Measurements from ENCODE around the gene PUDP. TPM values are rescaled to one million over a fixed set of nuclear protein-coding genes. Genes with fewer than 3 reads are reported as not detected.

Gene PUDP
- total RNA-seq, 2 experiments from 2014 or later, result 15.6 to 16.3 TPM

- Mint-ChIP-seq H3K9me3 (no peaks in the 10 kb centered on the region), H3K27me3 (no peaks in the 10 kb centered on the region), H3K36me3 (ENCODE audit: low read depth) (peaks cover 5% of the 10 kb centered on the region), H3K4me1 (peaks cover 33% of the 10 kb centered on the region), H3K4me3 (no peak overlapping the region), H3K27ac (no peak overlapping the region)
- ChIA-PET POLR2A (no interaction called here), CTCF (interaction anchor here (0.9 to 2.0 kb wide), 2 partner anchors 23 to 73 kb away, joined by 3 to 4 read pairs; no protein-coding TSS in a partner anchor)
- no peak for DNase-seq
These were observed 57.3 kb downstream of the PUDP start for GRCh38 chrX:7090641-7091040.

GRCh38 chrX:7088968-7089615 lies 58.9 kb downstream of the PUDP start:
- DNase-seq, result peak; percentile 53
- no peak overlapping the region for H3K4me3 Mint-ChIP-seq
- POLR2A ChIA-PET, result no interaction called here
- H3K36me3 Mint-ChIP-seq (ENCODE audit: low read depth), result peaks cover 9% of the 10 kb centered on the region
- no peaks in the 10 kb centered on the region for H3K9me3 Mint-ChIP-seq
- peaks cover 44% of the 10 kb centered on the region for H3K4me1 Mint-ChIP-seq
- H3K27ac Mint-ChIP-seq, result peak overlapping the region; percentile 68
- CTCF ChIA-PET, result interaction anchor here (0.9 to 2.0 kb wide), 2 partner anchors 20 to 22 kb away, joined by 3 to 4 read pairs; no protein-coding TSS in a partner anchor
- no peaks in the 10 kb centered on the region for H3K27me3 Mint-ChIP-seq

- Mint-ChIP-seq H3K27ac (no peak overlapping the region), H3K9me3 (no peaks in the 10 kb centered on the region), H3K27me3 (no peaks in the 10 kb centered on the region), H3K4me1 (peaks cover 59% of the 10 kb centered on the region), H3K4me3 (no peak overlapping the region), H3K36me3 (ENCODE audit: low read depth) (peaks cover 11% of the 10 kb centered on the region)
- ChIA-PET POLR2A (no interaction called here), CTCF (no interaction called here)
- DNase-seq, result no peak
These were observed 61.6 kb downstream of the PUDP start for GRCh38 chrX:7086384-7086783.

GRCh38 chrX:7085879-7086278 lies 62.1 kb downstream of the PUDP start:
- H3K4me1 Mint-ChIP-seq, result peaks cover 59% of the 10 kb centered on the region
- POLR2A ChIA-PET, result no interaction called here
- CTCF ChIA-PET, result no interaction called here
- H3K9me3 Mint-ChIP-seq, result no peaks in the 10 kb centered on the region
- H3K36me3 Mint-ChIP-seq (ENCODE audit: low read depth), result peaks cover 11% of the 10 kb centered on the region
- no peak overlapping the region for H3K27ac Mint-ChIP-seq
- no peak for DNase-seq
- H3K4me3 Mint-ChIP-seq, result no peak overlapping the region
- H3K27me3 Mint-ChIP-seq, result no peaks in the 10 kb centered on the region

- CTCF ChIA-PET, result no interaction called here
- Mint-ChIP-seq H3K9me3 (no peaks in the 10 kb centered on the region), H3K4me3 (no peak overlapping the region), H3K36me3 (ENCODE audit: low read depth) (peaks cover 15% of the 10 kb centered on the region), H3K27ac (no peak overlapping the region), H3K27me3 (no peaks in the 10 kb centered on the region), H3K4me1 (peaks cover 61% of the 10 kb centered on the region)
- POLR2A ChIA-PET, result no interaction called here
- no peak for DNase-seq
These were observed 63.1 kb downstream of the PUDP start for GRCh38 chrX:7084841-7085240.

- Mint-ChIP-seq H3K27ac (peak overlapping the region; percentile 81), H3K9me3 (no peaks in the 10 kb centered on the region), H3K27me3 (no peaks in the 10 kb centered on the region), H3K4me3 (peak overlapping the region; percentile 48), H3K4me1 (peaks cover 55% of the 10 kb centered on the region), H3K36me3 (ENCODE audit: low read depth) (peaks cover 17% of the 10 kb centered on the region)
- peak; percentile 73 for DNase-seq
- POLR2A ChIA-PET, result no interaction called here
- CTCF ChIA-PET, result interaction anchor here (0.6 to 1.4 kb wide), 4 partner anchors 8 to 518 kb away, joined by 3 to 5 read pairs (median 4); no protein-coding TSS in a partner anchor
These were observed 64.2 kb downstream of the PUDP start for GRCh38 chrX:7083468-7084396.

- Mint-ChIP-seq H3K27me3 (no peaks in the 10 kb centered on the region), H3K27ac (peak overlapping the region; percentile 81), H3K36me3 (ENCODE audit: low read depth) (peaks cover 17% of the 10 kb centered on the region), H3K9me3 (no peaks in the 10 kb centered on the region), H3K4me1 (peaks cover 50% of the 10 kb centered on the region), H3K4me3 (peak overlapping the region; percentile 48)
- POLR2A ChIA-PET, result no interaction called here
- no peak for DNase-seq
- CTCF ChIA-PET, result interaction anchor here (1.4 kb wide), 1 partner anchor 9 kb away, joined by 3 read pairs; no protein-coding TSS in a partner anchor
These were observed 64.9 kb downstream of the PUDP start for GRCh38 chrX:7083021-7083420.

GRCh38 chrX:7082556-7082955 lies 65.4 kb downstream of the PUDP start:
- H3K9me3 Mint-ChIP-seq, result no peaks in the 10 kb centered on the region
- CTCF ChIA-PET, result interaction anchor here (1.4 kb wide), 1 partner anchor 9 kb away, joined by 3 read pairs; no protein-coding TSS in a partner anchor
- no peak for DNase-seq
- H3K4me1 Mint-ChIP-seq, result peaks cover 50% of the 10 kb centered on the region
- no peaks in the 10 kb centered on the region for H3K27me3 Mint-ChIP-seq
- peak overlapping the region; percentile 81 for H3K27ac Mint-ChIP-seq
- no peak overlapping the region for H3K4me3 Mint-ChIP-seq
- POLR2A ChIA-PET, result no interaction called here
- peaks cover 17% of the 10 kb centered on the region for H3K36me3 Mint-ChIP-seq (ENCODE audit: low read depth)

GRCh38 chrX:7077241-7078230 lies 70.4 kb downstream of the PUDP start:
- Mint-ChIP-seq H3K9me3 (no peaks in the 10 kb centered on the region), H3K36me3 (ENCODE audit: low read depth) (peaks cover 16% of the 10 kb centered on the region), H3K4me3 (no peak overlapping the region), H3K27ac (no peak overlapping the region), H3K4me1 (peaks cover 31% of the 10 kb centered on the region), H3K27me3 (no peaks in the 10 kb centered on the region)
- POLR2A ChIA-PET, result no interaction called here
- DNase-seq, result no peak
- CTCF ChIA-PET, result interaction anchor here (0.6 to 1.7 kb wide), 2 partner anchors 11 to 86 kb away, joined by 3 to 5 read pairs; no protein-coding TSS in a partner anchor

GRCh38 chrX:7076245-7076661 lies 71.7 kb downstream of the PUDP start:
- Mint-ChIP-seq H3K36me3 (ENCODE audit: low read depth) (peaks cover 16% of the 10 kb centered on the region), H3K9me3 (no peaks in the 10 kb centered on the region), H3K4me1 (peaks cover 31% of the 10 kb centered on the region), H3K4me3 (no peak overlapping the region), H3K27me3 (no peaks in the 10 kb centered on the region), H3K27ac (no peak overlapping the region)
- ChIA-PET POLR2A (no interaction called here), CTCF (interaction anchor here (1.1 to 1.7 kb wide), 2 partner anchors 9 to 25 kb away, joined by 3 to 5 read pairs; no protein-coding TSS in a partner anchor)
- DNase-seq, result no peak

GRCh38 chrX:7074908-7075204 lies 73.1 kb downstream of the PUDP start:
- CTCF ChIA-PET, result interaction anchor here (1.1 kb wide), 1 partner anchor 24 kb away, joined by 3 read pairs; no protein-coding TSS in a partner anchor
- POLR2A ChIA-PET, result no interaction called here
- H3K36me3 Mint-ChIP-seq (ENCODE audit: low read depth), result peaks cover 14% of the 10 kb centered on the region
- H3K27ac Mint-ChIP-seq, result no peak overlapping the region
- H3K4me1 Mint-ChIP-seq, result peaks cover 32% of the 10 kb centered on the region
- H3K9me3 Mint-ChIP-seq, result no peaks in the 10 kb centered on the region
- no peak overlapping the region for H3K4me3 Mint-ChIP-seq
- no peaks in the 10 kb centered on the region for H3K27me3 Mint-ChIP-seq
- no peak for DNase-seq

- POLR2A ChIA-PET, result no interaction called here
- H3K27me3 Mint-ChIP-seq, result no peaks in the 10 kb centered on the region
- CTCF ChIA-PET, result interaction anchor here (1.2 to 1.8 kb wide), 2 partner anchors 14 to 93 kb away, joined by 3 read pairs; no protein-coding TSS in a partner anchor
- DNase-seq, result peak; percentile 26
- H3K4me1 Mint-ChIP-seq, result peaks cover 37% of the 10 kb centered on the region
- peaks cover 13% of the 10 kb centered on the region for H3K36me3 Mint-ChIP-seq (ENCODE audit: low read depth)
- H3K27ac Mint-ChIP-seq, result no peak overlapping the region
- H3K9me3 Mint-ChIP-seq, result no peaks in the 10 kb centered on the region
- no peak overlapping the region for H3K4me3 Mint-ChIP-seq
These were observed 73.6 kb downstream of the PUDP start for GRCh38 chrX:7074148-7074907.
